Upper lobe of left lung (tissue), 6 donors: ENCODE data around the gene ZEB1. TPM values are rescaled to one million over a fixed set of nuclear protein-coding genes. Genes with fewer than 3 reads are reported as not detected.
A peak's percentile ranks its signal among the peaks of the same experiment; 100 is the strongest.

Source experiments
- ATAC-seq, 2 donors: fragments of 200-7000 bp; cut with Tn5 transposase; one replicate each; pipeline ENCODE4 v1.9.1; 2022; ENCODE audit warnings: mild to moderate bottlenecking in 2 of 2, moderate library complexity in 2 of 2; ENCODE audit not compliant: low FRiP score in 2 of 2
- DNase-seq, 2 donors: peaks; one replicate each; pipeline ENCODE4 v3.0.0-alpha.2; 2019 to 2020
- H3K27ac ChIP-seq, 4 donors: fragments of 200-600 bp; sonication (generic); one replicate each; pipeline ENCODE4 v1.5.1; 2016 to 2019
- H3K27me3 ChIP-seq, 4 donors: fragments of 200-600 bp; sonication (generic); one replicate each; pipeline ENCODE4 v1.5.1; 2017 to 2019
- H3K36me3 ChIP-seq, 4 donors: fragments of 200-600 bp; sonication (generic); one replicate each; pipeline ENCODE4 v1.5.1; 2016 to 2019
- H3K4me1 ChIP-seq, 4 donors: fragments of 200-600 bp; sonication (generic); one replicate each; pipeline ENCODE4 v1.5.1; 2018 to 2019
- H3K4me3 ChIP-seq, 4 donors: fragments of 200-600 bp; sonication (generic); one replicate each; pipeline ENCODE4 v1.5.1; 2017 to 2019; ENCODE audit warnings: mild to moderate bottlenecking in 2 of 4, moderate library complexity in 1 of 4
- H3K9me3 ChIP-seq, 4 donors: fragments of 200-600 bp; sonication (generic); one replicate each; pipeline ENCODE4 v1.5.1; 2018 to 2019
- EP300 ChIP-seq, 4 donors: sonication (generic); formaldehyde crosslinking; IDR thresholded peaks; one replicate each; pipeline ENCODE4 v1.5.1; 2017; ENCODE audit warnings: antibody characterized with exemption in 4 of 4, control low read depth in 2 of 4
- POLR2A ChIP-seq, 4 donors: fragments of 450-650 bp; IDR thresholded peaks; one replicate each; pipeline ENCODE4 v1.5.1; 2016 to 2017; ENCODE audit warnings: antibody characterized with exemption in 4 of 4, mild to moderate bottlenecking in 2 of 4
- POLR2AphosphoS5 ChIP-seq, 2 donors: sonication (generic); formaldehyde crosslinking; IDR thresholded peaks; one replicate each; pipeline ENCODE4 v1.5.1; 2017; ENCODE audit warnings: antibody characterized with exemption in 2 of 2
- WGBS, 2 donors: methylation state at CpG; one replicate each; pipeline ENCODE4 v1.1.5; 2017 to 2018; 5-methylcytosine and 5-hydroxymethylcytosine counted together
- total RNA-seq, 6 donors: library from RNA; depleted of rRNA in 4 of 6; stranded (reverse); fragments of >200 nt in 4 of 6; gene quantifications; one replicate each; pipeline versions ENCODE4 v1.1.0 to v1.2.1, GENCODE V29; 2016 to 2021
- TF ChIP-seq, protein P1 (sequence below), 6 experiments: fragments of 450-650 bp in 4 of 6; fragments of 200-600 bp in 2 of 6; sonication (generic) in 2 of 6; IDR thresholded peaks; one replicate each; pipeline ENCODE4 v1.5.1; 2016 to 2019; ENCODE audit warnings: antibody characterized with exemption in 6 of 6
- donor health status: DM: no; HTN: no; CAD: no; lungs with moderate emphysema.
- donor health status: DM: no; HTN: yes; CAD: no; lungs with severe emphysema.

The ZEB1 gene
- total RNA-seq, 6 donors from 2014 or later, result 17.8 to 46.1 (median 32.6) TPM

DNA sequence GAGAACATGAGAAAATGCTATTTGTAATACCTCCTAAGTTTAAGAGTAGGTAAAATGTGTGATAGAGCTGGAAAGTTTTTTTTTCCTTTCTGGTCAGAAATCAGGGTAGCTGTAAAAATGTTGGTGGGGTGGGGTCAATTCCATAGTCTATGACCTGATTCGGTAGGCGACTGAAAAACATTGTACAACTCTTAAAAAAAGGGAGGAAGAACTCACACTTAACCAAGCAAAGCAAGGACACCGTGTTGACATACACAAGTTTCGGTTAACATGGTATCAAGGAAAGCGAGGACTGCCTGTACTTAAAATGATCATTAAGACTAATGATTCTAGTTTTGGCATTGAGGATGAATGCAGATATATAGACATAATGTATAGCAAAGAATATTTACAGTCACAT lies 1.8 kb upstream of the ZEB1 start:
- DNase-seq (no peak), ATAC-seq (no peak)
- WGBS, 2 donors, result 91 to 92% methylated on average over 5 of the region's 5 CpGs
- Histone ChIP-seq H3K36me3 (no peaks in the 10 kb centered on the region), H3K27me3 (no peaks in the 10 kb centered on the region), H3K9me3 (no peaks in the 10 kb centered on the region), H3K27ac (no peak overlapping the region), H3K4me3 (no peak overlapping the region), H3K4me1 (peaks cover 8 to 26% (median 17%) of the 10 kb centered on the region in 4 donors)
- TF ChIP-seq, protein P1, sequence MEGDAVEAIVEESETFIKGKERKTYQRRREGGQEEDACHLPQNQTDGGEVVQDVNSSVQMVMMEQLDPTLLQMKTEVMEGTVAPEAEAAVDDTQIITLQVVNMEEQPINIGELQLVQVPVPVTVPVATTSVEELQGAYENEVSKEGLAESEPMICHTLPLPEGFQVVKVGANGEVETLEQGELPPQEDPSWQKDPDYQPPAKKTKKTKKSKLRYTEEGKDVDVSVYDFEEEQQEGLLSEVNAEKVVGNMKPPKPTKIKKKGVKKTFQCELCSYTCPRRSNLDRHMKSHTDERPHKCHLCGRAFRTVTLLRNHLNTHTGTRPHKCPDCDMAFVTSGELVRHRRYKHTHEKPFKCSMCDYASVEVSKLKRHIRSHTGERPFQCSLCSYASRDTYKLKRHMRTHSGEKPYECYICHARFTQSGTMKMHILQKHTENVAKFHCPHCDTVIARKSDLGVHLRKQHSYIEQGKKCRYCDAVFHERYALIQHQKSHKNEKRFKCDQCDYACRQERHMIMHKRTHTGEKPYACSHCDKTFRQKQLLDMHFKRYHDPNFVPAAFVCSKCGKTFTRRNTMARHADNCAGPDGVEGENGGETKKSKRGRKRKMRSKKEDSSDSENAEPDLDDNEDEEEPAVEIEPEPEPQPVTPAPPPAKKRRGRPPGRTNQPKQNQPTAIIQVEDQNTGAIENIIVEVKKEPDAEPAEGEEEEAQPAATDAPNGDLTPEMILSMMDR (IDR thresholded peaks at IDR 0.05), result no peak
- TF ChIP-seq POLR2A (IDR thresholded peaks at IDR 0.05) (no peak), POLR2AphosphoS5 (IDR thresholded peaks at IDR 0.05) (no peak), EP300 (IDR thresholded peaks at IDR 0.05) (no peak)

DNA sequence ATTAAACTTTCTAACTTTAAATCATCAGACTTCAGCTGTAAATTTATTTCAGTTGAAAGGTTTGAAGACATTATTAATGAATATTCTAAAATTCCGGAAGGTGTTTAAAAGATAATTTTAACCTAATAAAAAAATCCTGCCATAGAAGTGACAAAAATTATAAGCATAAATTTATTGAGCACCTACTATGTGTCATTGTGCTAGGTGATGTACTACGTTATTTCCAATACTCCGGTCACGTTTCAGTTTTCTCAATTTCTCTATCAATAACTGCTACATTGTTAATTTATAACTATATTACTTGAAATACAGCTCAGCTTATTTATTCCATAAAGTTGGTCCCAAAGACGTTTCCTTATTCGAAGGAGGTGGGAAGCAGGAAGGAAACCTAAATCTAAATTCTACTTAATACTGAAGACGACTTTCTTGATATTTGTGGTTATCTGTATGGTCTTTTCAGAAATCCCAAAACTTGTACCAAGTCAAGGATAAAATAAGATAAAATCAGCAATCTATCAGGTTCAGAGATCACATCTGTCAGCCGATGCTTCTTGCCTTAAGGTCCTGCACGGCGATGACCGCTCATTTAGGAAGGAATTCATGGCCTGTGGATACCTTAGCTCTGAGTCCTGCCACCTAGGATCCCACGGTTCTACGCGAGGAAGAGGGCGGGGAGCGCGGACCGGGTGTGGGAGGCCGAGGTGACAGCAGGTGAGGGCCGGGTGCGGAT lies 1.2 kb upstream of the ZEB1 start:
- no peaks in the 10 kb centered on the region for H3K36me3 ChIP-seq
- H3K27me3 ChIP-seq, result no peaks in the 10 kb centered on the region
- H3K9me3 ChIP-seq, result no peaks in the 10 kb centered on the region
- peak overlapping the region; percentile 93 to 97 (median 96) for H3K27ac ChIP-seq
- WGBS, 2 donors, result 27 to 29% methylated on average over 21 of the region's 21 CpGs
- peak in 1 of 2 donors; percentile 84 for DNase-seq
- no peak for ATAC-seq
- H3K4me3 ChIP-seq, result peak overlapping the region in 3 of 4 donors; percentile 75 to 95 (median 82)
- peaks cover 8 to 26% (median 19%) of the 10 kb centered on the region in 4 donors for H3K4me1 ChIP-seq
- TF ChIP-seq POLR2AphosphoS5 (IDR thresholded peaks at IDR 0.05), result peak in 1 of 2 donors; percentile 26
- TF ChIP-seq, protein P1 (IDR thresholded peaks at IDR 0.05), result no peak

DNA sequence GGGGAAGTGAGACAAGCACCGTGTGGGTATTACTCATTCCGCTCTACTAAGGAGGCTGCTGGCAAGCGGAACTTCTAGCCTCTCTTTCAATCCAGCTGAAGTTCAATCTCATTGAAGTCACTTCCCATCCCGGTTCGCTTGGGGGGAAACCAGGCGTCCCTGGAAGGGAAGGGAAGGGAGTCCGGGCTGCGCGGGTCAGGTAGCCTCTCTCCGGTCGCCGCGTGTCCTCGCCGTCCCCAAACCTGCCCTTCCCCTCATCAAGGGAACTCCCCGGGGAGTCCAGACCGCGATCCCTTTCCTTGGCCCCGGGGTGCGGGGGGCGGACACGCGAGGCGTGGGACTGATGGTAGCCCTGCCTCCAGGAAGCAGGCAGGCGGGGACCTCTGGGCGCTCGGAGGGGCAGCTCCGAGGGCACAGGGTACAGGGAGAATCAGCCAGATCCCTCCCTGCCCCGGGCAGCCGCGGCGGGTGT lies 598 bp upstream of the ZEB1 start:
- H3K27ac ChIP-seq, result peak overlapping the region; percentile 93 to 97 (median 96)
- H3K36me3 ChIP-seq, result no peaks in the 10 kb centered on the region
- TF ChIP-seq POLR2AphosphoS5 (IDR thresholded peaks at IDR 0.05), result peak in 1 of 2 donors; percentile 50
- TF ChIP-seq, protein P1 (IDR thresholded peaks at IDR 0.05), result no peak
- TF ChIP-seq EP300 (IDR thresholded peaks at IDR 0.05), result peak in 1 of 4 donors; percentile 5
- peak in 1 of 4 donors; percentile 35 for TF ChIP-seq POLR2A (IDR thresholded peaks at IDR 0.05)
- H3K4me3 ChIP-seq, result peak overlapping the region; percentile 75 to 95 (median 86)
- no peaks in the 10 kb centered on the region for H3K9me3 ChIP-seq
- peak; percentile 83 to 91 for DNase-seq
- no peaks in the 10 kb centered on the region for H3K27me3 ChIP-seq
- WGBS, 2 donors, result 0 to 1% methylated on average over 7 to 18 of the region's 32 CpGs
- peaks cover 8 to 26% (median 19%) of the 10 kb centered on the region in 4 donors for H3K4me1 ChIP-seq
- peak; percentile 76 to 83 for ATAC-seq

DNA sequence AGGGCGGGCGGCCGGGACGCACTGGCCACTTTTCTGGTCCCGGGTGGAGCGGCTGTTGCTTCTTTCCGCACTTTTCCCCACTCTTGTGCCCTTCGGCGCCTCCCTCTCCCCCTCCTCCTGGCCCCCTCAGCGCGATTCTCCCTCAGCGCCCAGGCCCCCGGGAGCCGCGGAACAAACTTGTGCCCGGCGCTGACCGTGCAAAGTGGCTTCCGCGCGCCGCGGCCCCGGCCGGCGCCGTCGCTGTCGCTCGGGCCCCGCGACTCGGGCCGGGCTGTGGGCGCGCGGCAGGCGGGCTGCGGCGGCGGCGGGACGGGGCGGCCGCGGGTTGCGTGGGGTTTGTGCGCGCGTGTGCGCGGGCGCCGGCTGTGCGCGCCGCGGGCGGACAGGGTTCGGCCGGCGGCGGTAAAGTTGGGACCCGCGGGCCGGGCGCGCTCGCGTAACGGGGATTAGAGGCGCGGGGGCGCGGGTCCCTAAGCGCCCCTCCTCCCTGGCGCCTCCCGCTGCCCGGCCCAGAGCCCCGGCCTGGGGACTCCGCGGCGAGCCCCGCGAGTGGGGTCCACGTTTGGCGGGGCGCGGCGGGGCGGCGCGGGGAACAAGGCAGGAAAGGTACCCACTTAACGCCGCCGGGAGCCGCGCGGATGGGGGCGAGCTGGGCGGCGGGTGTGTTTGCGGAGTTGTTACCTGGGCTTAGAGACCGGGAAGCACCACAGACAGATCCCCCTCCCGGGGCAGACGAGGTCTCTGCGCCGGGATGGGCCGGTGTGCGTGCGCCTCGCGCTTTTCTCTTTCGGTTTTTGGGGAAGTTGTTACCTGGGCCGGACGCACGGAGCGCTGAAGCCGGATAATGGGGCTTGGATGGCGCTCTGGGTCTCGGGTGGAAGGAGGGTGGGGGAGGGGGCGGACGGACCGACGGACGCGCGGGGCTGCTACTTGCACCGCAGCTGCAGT lies 860 bp downstream of the ZEB1 start:
- TF ChIP-seq POLR2AphosphoS5 (IDR thresholded peaks at IDR 0.05), result no peak
- TF ChIP-seq, protein P1 (IDR thresholded peaks at IDR 0.05), result peak in 1 of 6 experiments; percentile 4
- Histone ChIP-seq H3K36me3 (no peaks in the 10 kb centered on the region), H3K27ac (peak overlapping the region; percentile 93 to 97 (median 96)), H3K4me3 (peak overlapping the region; percentile 75 to 95 (median 86)), H3K27me3 (no peaks in the 10 kb centered on the region), H3K4me1 (peaks cover 8 to 26% (median 12%) of the 10 kb centered on the region in 4 donors), H3K9me3 (no peaks in the 10 kb centered on the region)
- peak in 1 of 2 donors; percentile 16 for ATAC-seq
- peak; percentile 24 to 89 for DNase-seq
- whole genome bisulfite sequencing, 2 donors, result 0 to 1% methylated on average over 35 to 62 of the region's 129 CpGs
